Measurements from ENCODE around the gene PLCB1. TPM values are rescaled to one million over a fixed set of nuclear protein-coding genes. Genes with fewer than 3 reads are reported as not detected.
"Not testable (repeated sequence)": the region's sequence is repeated elsewhere in the genome, so short reads cannot be mapped to it uniquely, and the experiment has no call there.

PLCB1 gene
- polyA plus RNA-seq, 12 donors, result 7.4 to 17.8 (median 10.6) TPM; not detected in 1

DNA sequence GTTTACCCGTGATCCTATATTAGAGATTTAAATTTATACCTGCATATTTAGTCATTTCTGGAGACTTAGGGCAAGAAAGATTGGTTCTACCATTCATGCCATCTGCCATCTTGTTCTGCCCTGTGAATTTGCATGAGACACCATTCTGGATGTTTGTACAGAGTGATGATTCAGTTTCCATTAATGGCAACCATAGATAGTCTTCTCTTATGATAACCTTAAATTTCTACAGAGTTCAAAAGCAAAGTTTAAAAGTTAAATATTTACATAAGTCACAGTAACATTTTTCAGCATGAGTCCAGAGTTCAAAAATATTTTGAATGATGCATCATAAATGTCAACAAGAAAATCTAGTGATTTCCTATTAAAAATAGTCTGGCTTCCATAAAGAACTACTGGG lies 23.2 kb downstream of the PLCB1 start:
- no peak for DNase-seq

DNA sequence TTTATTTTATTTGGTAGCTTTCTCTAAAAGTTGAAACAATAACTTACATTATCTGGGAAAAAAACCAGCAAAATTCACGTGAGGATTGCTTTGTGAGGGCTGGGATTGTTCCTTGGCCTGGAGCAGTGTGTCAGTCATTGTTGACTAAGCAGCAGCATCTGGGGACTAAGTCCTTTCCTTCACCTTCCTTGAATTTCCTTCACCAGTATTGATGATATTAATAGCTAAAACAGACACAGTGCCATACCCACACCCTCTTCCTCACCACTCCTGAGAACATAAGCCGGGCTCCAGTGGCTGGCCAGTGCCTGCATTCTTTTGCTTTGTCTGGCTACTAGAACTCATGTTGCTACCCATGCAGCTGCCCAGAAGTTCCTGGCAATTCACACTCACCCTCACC lies 23.7 kb downstream of the PLCB1 start:
- no peak for DNase-seq

DNA sequence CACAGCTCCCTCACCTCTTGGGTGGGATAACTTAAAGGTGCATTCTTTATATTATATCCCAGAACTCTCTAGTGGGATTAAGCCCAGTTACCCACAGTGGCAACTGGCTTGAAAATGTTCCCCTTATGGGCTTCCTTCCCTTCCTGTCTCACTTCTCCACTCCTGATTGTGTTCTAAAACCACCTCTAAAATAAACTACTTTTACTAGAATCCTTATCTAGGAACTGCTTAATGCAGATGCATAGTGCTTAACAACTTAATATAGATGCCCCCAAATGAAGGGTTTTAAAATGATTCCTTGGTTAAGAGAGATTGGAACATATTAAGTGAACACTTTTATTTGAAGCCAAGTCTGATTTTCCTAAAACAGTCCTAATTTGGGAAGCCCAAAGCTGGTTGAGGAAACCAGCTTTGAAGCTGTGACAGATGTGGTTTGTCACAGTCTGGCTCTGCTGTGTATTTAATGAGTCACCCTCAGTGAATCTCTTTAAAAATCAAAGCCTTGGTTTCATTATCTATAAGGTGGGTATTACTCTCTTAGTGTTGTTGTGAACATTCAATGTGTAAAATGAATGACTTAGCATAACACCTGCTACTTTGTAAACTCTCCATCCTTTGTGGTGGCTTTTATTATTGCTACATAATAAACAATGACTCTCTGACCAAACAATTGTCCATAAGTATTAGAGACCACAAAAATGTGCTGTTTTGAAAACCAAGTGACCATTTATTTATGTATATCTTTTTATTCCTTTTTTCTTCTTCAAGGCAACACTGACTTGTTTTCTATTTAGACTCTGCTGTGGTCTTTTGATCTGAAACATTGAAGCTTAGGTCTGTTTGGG lies 24.4 kb downstream of the PLCB1 start:
- no peak for DNase-seq

DNA sequence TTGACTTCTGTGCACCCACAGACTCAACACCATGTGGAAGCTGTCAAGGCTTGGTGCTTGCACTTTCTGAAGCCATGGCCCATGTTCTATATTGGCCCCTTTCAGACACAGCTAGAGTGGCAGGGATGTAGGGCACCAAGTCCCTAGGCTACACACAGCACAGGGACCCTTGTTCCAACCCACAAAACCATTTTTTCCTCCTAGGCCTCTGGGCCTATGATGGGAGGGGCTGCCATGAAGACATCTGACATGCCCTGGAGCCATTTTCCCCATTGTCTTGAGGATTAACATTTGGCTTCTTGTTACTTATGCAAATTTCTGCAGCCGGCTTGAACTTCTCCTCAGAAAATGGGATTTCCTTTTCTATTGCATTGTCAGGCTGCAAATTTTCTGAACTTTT lies 27.2 kb downstream of the PLCB1 start:
- DNase-seq, result not testable (repeated sequence)

DNA sequence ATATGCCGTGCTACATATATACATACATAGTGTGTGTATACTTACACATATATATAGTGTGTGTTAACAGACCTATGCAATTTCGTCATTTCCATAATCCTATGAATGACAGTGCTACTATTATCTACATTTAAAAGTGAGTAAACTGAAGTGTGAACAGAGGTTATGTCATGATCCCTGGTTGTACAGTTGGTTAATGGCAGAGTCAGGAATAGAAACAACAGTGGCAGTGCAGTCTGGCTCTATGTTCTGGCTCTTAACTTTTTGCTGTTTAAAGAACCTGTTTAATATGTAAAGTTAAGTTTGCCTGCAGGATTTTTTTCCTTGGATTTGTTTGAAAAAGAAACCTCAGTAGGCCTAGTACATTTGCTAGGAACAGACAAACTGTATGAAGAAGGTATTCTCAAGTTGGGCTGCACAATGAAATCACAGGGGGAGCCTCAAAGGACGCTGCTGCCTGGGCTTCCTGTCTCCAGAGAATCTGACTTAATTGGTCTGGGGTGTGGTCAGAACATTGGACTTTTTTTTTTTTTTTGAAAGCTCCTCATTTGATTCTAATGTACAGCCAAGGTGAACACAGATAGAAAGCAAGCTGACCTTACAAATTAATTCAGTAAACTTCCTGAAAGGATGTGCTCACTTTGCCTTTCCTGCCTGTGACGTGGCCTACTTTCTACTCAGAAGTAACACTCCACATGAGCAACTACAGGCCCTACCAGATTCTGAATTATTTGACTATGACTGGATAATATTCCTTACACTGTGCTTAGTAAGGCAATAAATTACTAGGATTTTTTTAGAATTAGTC lies 29.4 kb downstream of the PLCB1 start:
- no peak for DNase-seq

DNA sequence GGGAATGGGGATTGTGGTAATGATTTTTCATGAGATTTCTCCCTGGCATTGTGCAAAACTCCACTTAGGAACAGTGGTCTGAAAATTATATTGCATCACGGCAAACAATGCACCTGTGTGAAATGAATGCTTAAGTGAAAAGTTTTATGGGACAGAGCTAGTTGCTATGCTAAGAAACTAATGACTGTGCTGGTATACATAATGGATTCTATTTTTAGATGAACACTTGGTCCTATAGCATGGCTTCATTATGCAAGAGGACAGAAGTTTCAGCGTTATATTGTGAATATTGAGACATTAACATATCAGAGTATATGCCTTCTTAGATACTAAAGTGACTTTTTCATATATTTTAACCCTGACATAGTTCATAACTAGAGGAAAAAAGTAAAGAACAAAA lies 30.5 kb downstream of the PLCB1 start:
- no peak for DNase-seq

DNA sequence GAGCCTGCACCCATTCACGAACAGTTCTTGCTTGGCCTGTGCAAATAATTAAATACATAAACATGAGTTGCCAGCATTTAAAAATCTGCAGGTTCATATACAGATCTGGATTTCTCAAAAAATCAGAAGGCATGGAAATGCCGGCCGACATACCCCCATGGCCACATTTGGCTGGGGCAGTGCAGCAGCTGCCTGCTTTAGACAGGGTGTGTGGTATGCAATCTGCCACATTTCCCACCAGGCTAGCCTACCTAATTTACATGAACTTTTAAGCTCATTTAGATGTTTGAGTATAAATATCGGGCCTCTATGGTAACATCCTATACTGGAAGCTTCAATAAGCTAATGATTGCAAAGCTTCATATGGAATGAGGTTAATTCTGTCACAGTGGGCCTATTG lies 31.5 kb downstream of the PLCB1 start:
- DNase-seq, result no peak

DNA sequence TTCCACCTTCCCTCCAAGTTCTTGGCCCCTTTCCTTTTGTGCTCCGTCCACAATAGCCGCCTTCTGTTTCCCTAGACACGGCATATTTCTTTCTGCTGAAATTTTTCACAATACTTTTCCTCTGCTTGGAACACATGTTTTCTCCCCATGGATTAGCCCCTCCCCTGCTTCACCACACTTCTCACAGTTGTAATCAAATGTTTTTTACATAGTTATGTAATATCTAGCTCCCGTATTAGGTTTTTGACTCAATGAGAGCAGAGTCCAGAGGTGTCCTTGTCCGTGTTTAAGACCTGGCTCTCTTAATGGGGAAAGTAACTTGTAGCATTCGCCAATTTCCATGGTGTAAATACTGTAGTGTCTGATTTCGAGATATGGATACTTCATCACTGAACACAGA lies 34.7 kb downstream of the PLCB1 start:
- DNase-seq, result no peak

DNA sequence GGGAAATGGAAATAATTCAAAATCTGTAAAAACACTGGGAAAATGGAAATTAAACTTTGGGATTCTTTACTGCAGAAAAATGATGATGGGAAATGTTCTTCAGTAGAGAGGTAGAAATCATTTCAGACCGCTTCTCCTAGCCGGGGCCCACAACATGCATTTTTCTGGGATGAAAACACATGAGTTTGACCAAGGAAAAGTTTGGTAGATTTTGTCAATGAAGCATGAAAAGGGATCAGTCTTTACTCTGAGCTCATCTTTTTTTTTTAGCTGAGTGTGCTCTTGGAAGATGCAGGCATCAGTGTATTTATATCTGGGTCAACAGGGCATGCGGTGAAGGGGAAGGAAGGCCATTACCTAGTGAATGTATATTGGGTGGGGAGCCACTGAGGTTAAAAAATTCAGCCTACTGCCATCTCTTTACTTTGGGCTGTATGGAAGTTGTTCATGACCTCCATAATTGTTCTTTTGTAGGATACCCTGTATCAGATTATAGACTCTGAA lies 36.8 kb downstream of the PLCB1 start:
- no peak for DNase-seq

DNA sequence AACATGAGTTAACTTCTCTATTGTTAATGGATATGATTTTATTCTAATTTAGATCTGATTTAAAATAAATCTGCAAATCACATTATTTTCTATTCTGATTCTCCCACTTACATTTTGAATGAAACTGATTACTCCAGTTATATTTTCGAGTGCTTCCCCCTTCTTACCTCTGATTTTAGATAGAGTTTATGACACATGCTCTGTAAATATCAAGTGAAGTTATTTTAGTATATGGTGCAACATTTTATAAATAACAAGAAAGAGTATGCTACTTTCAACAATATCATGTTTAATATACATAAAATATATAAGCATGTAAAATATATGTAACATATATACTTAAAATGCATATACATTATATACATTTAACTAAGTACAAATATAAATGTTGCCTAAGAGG lies 38.9 kb downstream of the PLCB1 start:
- no peak for DNase-seq

DNA sequence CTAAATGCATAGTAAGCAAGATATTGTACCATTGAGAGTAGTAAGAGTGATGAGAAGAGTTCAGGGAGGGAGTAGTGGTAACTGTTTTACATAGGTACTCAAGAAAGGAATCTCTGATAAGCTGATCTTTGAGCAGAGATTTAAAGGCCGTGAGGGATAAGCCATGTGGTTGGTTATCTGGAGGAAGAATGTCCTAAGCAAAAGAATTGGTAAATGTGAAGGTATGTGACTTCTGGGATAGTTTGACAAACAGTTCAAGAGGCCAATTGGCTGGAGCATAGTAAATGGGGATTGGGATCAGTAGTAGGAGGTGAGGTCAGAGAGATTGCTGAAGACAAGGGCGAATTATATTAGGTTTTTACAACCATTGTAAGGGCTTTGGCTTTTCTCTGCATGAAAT lies 40.1 kb downstream of the PLCB1 start:
- DNase-seq, result no peak

DNA sequence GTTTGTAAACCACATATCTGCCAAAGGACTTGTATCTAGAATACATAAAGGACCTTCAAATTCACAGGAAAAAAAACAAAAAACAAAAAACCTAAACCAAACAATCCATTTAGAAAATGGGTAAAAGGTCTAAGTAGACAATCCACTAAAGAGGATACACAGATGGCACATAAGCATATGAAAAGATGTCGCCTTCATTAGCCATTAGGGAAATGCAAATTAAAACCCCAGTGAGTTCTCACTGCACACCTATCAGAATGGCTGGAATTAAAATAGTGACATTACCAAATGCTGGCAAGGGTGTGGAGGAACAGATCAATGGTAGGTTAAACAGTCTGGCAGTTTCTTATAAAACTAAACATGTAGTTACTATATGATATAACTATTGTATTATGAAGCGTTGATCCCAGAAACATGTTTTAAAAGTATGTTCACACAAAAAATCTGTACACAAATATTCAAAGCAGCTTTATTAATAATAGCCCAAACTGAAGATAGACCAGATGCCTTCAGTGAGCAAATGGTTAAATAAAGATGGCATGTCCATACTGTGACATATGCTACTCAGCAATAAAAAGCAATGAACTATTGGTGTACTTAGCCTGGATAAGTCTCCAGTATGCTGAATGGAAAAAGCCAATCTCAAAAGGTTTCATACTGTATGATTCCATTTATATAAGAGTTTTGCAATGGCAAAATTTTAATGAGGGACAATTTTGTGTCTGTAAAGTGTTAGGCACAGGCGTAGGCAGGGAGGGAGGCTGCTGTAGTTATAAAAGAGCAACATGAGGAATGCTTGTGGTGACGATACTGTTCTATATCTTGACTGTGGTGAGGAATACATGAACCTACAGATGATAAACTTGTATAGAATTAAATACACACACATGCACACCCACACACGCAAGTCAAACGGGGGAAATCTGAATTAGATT lies 43.9 kb downstream of the PLCB1 start:
- DNase-seq, result no peak

DNA sequence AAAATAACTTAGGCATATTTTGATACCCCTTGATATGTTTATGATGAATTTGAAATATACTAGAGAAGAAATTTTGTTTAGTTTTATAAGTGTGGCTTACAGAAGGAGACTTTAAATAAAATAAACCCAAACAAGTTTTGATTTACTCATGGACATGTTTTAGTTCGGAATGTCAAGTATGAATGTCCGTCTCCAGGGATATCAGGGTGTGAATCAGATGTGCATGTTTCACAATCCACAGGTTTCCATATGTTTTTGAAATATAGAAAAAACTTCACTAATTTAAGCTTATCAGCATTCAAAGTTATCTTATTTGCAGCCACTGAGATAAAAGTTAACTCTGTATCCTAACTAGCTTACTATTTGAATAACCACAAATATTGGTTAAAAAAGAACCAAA lies 51.5 kb downstream of the PLCB1 start:
- DNase-seq, result no peak

DNA sequence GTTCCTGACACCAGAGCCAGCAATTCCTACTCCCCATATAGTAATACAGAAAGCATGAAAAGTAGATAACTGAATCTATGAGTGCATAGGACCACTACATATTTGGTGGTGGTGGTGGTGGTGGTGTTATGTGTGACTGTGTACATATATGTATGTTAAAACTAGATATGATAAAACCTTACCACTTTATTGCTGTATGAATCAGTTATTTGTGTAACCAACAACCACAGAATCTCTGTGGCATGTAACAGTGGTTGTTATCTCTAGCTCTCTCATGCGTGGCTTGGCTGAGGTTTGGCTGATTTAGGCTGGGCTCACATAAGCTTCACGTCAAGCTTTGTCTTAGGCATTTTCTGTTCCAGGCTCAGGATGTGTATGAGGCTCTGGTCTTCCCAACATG lies 55.7 kb downstream of the PLCB1 start:
- no peak for DNase-seq

DNA sequence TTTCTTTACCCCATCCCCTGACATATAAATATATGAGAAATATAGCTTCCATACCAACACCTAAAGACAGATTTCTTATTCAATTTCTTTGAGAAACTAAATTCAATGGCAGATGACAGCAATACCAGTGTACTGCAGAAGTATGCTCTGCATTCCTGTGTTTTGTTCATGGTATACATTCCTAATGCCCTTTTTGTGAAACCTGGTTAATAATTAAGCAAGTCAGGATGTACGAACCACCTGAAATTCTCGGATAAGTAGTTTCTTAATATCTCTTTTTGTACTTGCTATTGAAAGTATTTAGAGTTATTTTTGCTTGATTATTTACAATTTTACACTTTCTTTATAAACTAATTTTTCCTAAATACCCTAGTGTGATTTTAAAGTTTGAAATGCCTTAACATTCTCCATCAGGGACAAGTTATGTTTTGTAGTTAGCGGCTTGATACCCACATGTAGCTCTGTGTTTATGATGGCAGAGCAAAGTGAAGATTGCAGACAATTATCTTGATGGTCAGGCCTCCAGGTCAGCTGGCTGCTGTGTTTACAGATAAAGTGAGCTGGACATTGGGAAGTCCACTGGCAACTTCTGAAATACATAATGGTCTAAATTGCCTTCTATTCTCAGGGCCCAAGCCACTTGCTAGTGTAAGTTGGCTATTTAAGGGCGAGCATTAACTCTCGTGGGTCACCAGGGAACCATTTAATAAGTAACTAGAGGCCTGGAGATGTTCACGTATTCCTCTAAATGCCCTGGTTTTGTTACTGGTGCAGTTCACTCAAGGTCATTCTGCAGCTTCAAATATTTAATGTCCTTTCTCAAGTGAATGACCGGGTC lies 58.2 kb downstream of the PLCB1 start:
- DNase-seq, result no peak

DNA sequence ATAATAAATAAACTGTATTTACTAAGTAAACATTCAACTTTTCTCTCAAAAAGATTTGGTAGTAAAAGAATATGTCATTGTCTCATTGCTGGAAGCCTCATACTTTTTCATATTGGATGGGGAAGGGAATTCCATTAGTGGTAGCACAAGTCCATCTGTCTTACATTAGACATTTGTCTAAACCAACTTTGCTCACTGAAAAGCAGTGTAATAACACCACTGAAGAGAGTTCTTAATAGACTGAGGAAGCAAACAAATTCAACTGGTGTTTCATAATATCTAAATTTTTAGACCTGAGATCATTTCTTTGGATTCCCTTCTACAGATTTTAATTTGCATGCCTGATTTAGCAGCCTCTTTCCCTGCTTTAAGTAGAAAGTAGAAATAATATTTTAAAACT lies 62.7 kb downstream of the PLCB1 start:
- DNase-seq, result no peak

DNA sequence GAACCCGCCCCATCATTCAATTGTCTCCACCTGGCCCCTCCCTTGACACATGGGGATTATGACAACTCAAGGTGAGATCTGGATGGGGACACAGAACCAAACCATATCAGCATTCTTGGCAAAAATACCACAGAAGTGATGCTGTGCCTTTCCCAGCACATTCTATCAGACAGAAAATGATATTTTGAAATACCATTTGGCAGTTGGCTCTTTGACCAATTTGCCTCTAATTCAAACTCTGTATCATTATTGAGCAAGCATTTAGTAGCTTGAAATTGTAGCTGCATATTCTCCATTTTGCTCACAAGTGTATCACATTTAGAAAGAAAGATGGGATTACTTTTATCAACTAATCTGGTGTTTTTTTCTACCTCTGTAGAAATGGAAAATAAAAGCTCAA lies 64.0 kb downstream of the PLCB1 start:
- DNase-seq, result no peak

DNA sequence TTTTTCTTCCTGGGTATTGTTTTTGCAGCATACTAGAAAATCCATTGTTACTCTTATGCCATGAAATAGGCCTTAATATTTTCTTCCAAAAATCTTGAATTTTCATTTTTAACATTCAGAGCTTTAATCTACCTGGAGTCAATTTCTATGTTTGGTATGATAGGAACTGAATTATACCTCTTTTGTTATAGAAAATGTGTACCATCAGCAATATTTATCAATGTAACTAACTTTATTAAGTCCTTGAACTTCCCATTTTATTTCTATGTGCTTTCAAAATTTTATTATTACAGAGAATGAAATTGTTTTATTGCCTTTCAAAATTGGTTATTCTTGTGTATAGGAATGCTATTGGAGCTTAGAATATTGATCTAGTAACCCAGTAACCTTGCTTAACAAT lies 68.2 kb downstream of the PLCB1 start:
- DNase-seq, result no peak

DNA sequence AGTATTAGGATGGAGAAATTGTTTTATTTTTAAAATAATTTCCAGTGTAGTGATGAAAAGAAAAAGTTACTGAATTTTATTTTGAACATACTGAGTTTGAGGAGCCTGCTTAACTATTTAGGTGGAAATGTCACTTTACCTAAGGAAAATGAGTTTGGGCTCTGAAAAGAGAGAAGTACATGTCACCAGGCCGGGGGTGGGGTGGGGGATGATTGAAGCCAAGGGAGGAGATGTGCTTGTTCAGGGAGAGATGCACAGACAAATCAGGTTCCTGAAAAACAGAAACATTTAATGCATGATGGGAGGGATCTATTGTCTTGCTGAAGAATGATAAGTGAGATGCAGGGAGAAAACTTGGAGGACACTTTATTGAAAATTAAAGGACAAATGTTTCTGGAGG lies 71.3 kb downstream of the PLCB1 start:
- no peak for DNase-seq

DNA sequence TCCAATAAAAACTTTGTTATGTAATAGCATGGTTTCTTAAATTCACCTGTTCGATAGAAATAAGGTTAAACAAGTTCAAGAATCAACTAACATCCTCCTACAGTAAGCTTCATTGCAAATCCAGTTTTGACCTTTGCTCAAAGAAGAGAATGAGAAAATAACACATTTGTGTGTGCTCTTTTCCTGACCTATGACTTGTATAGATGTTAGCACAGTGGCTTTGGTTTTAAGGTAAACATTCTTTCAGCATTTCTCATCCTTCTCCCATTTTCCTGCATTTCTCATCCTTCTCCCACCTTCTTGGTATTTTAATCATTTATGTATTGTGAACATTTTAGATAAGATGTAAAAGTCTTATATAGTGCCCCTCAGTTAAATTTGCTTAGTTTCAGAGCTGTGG lies 73.9 kb downstream of the PLCB1 start:
- DNase-seq, result no peak

DNA sequence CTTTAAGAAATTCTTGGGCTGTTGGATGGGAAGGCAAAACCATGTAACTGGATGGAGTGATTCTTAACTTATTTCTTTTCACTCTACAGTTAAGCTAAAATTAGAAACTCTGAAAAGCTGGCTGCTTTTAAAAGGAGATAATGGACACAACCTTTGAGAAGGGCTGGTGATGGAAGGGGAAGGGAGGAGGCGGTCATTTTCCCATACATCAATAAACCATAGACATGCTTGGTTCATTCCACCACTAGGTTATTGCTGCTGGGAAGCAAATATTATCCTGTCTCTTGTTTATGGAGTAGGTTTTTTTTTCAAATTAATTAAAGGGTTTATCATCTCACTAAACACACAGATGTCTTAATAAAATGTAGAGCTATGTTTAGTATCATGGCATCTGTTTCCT lies 76.2 kb downstream of the PLCB1 start:
- DNase-seq, result no peak

Measured in muscle of arm (tissue), 12 donors.